ENCODE measurements around the gene DEUP1. TPM values are rescaled to one million over a fixed set of nuclear protein-coding genes. Genes with fewer than 3 reads are reported as not detected.

DEUP1 gene
- total RNA-seq, 2 experiments from 2014 or later = not detected

- H3K9me3 Mint-ChIP-seq = no peaks in the 10 kb centered on the region
- Histone ChIP-seq H3K36me3 (ENCODE audit: insufficient read depth, low read length) (peaks cover 2% of the 10 kb centered on the region), H3K27me3 (ENCODE audit: control insufficient read depth in 1 of 2, insufficient read depth in 2 of 2, low read length in 2 of 2) (no peaks in the 10 kb centered on the region), H3K9me3 (ENCODE audit: control insufficient read depth in 1 of 2, insufficient read depth in 1 of 2, low read length in 2 of 2) (peaks cover 0 to 4% of the 10 kb centered on the region in 2 experiments), H3K4me3 (ENCODE audit: low read length) (no peak overlapping the region), H3K27ac (ENCODE audit: low read depth in 1 of 2, low read length in 2 of 2) (no peak overlapping the region), H3K4me1 (ENCODE audit: insufficient read depth, low read length) (no peaks in the 10 kb centered on the region)
- no peaks in the 10 kb centered on the region for H3K27me3 Mint-ChIP-seq
- TF ChIP-seq CTCF (IDR thresholded peaks at IDR 0.05) = no peak
- ATAC-seq (ENCODE audit: poor library complexity) (no peak), DNase-seq (no peak)
- CTCF ChIA-PET = no interaction called here
- no peaks in the 10 kb centered on the region for H3K36me3 Mint-ChIP-seq (ENCODE audit: low read depth)
- no peaks in the 10 kb centered on the region for H3K4me1 Mint-ChIP-seq (ENCODE audit: low read depth)
- intact Hi-C loops (cut with DNase I, micrococcal nuclease) = no loop called here
- POLR2A ChIA-PET = no interaction called here
- no peak overlapping the region for H3K27ac Mint-ChIP-seq
- no peak overlapping the region for H3K4me3 Mint-ChIP-seq
Observed at GRCh38 chr11:93485983-93486382, 155.4 kb downstream of the DEUP1 start.

GRCh38 chr11:93487032-93487483, 156.5 kb downstream of the DEUP1 start:
- Histone ChIP-seq H3K27ac (ENCODE audit: low read depth in 1 of 2, low read length in 2 of 2) (no peak overlapping the region), H3K36me3 (ENCODE audit: insufficient read depth, low read length) (peaks cover 2% of the 10 kb centered on the region), H3K4me1 (ENCODE audit: insufficient read depth, low read length) (no peaks in the 10 kb centered on the region), H3K27me3 (ENCODE audit: control insufficient read depth in 1 of 2, insufficient read depth in 2 of 2, low read length in 2 of 2) (no peaks in the 10 kb centered on the region), H3K4me3 (ENCODE audit: low read length) (no peak overlapping the region), H3K9me3 (ENCODE audit: control insufficient read depth in 1 of 2, insufficient read depth in 1 of 2, low read length in 2 of 2) (peaks cover 0 to 1% of the 10 kb centered on the region in 2 experiments)
- Mint-ChIP-seq H3K9me3 (no peaks in the 10 kb centered on the region), H3K4me1 (ENCODE audit: low read depth) (no peaks in the 10 kb centered on the region), H3K27me3 (no peaks in the 10 kb centered on the region), H3K27ac (no peak overlapping the region), H3K4me3 (no peak overlapping the region), H3K36me3 (ENCODE audit: low read depth) (no peaks in the 10 kb centered on the region)
- ChIA-PET POLR2A (no interaction called here), CTCF (no interaction called here)
- no peak for TF ChIP-seq CTCF (IDR thresholded peaks at IDR 0.05)
- ATAC-seq (ENCODE audit: poor library complexity) (no peak), DNase-seq (no peak)
- intact Hi-C loops (cut with DNase I, micrococcal nuclease) = no loop called here

Other genes with a start within 250 kb of the DEUP1 start
- gene SLC36A4, start 132.8 kb upstream of the DEUP1 start, total RNA-seq = 10 to 100 TPM; 15.9 to 16.4 TPM
- under 1 TPM in 1 of 2 experiments, not detected in 1; 0.30 TPM for gene SMCO4, start 212.6 kb downstream of the DEUP1 start, total RNA-seq

All from CD4-positive, alpha-beta T cell (primary cell).